ENCODE results near the gene INTS1. TPM values are rescaled to one million over a fixed set of nuclear protein-coding genes. Genes with fewer than 3 reads are reported as not detected.

The INTS1 gene
- polyA plus RNA-seq, 3 donors: 5.5 to 64.3 (median 7.3) TPM

GRCh38 chr7:1525409-1525808, 21.2 kb upstream of the INTS1 start:
- Histone ChIP-seq H3K4me3 (replicated peaks in 1 of 3; ENCODE audit: low read depth in 2 of 3, low read length in 3 of 3) (no peak overlapping the region), H3K4me2 (replicated peaks; ENCODE audit: extremely low read depth, low read length, poor library complexity, severe bottlenecking) (no peak overlapping the region), H3K9ac (ENCODE audit: insufficient read depth, low read length, poor library complexity, severe bottlenecking) (no peak overlapping the region), H4K20me1 (ENCODE audit: insufficient read depth, low read length) (no peaks in the 10 kb centered on the region), H2AFZ (ENCODE audit: insufficient read depth, low read depth, low read length, poor library complexity, severe bottlenecking) (no peak overlapping the region), H3K4me1 (ENCODE audit: control insufficient read depth in 1 of 2, insufficient read depth in 2 of 2, low read length in 2 of 2) (peaks cover 9 to 23% of the 10 kb centered on the region in 2 donors), H3K36me3 (replicated peaks in 1 of 2; ENCODE audit: control insufficient read depth in 1 of 2, insufficient read depth in 2 of 2, low read length in 2 of 2) (no peaks in the 10 kb centered on the region), H3K79me2 (ENCODE audit: insufficient read depth, low read length) (peaks cover 5% of the 10 kb centered on the region), H3K27me3 (ENCODE audit: control insufficient read depth in 2 of 2, insufficient read depth in 2 of 2, low read length in 2 of 2) (no peaks in the 10 kb centered on the region), H3K27ac (ENCODE audit: low read depth in 1 of 2, low read length in 2 of 2) (no peak overlapping the region), H3K9me3 (replicated peaks in 1 of 2; ENCODE audit: control insufficient read depth in 1 of 2, insufficient read depth in 1 of 2, low read length in 2 of 2) (no peaks in the 10 kb centered on the region)
- 95% methylated on average over 6 of the region's 6 CpGs for WGBS (ENCODE audit: insufficient coverage)
- no peak overlapping the region for H3K27ac Mint-ChIP-seq
- H3K9me3 Mint-ChIP-seq: peaks cover 0 to 2% (median 0%) of the 10 kb centered on the region in 7 donors
- intact Hi-C loops (cut with micrococcal nuclease): no loop called here
- no peak for TF ChIP-seq CTCF (IDR thresholded peaks at IDR 0.05)
- no peak overlapping the region for H3K4me3 Mint-ChIP-seq
- H3K36me3 Mint-ChIP-seq: no peaks in the 10 kb centered on the region
- peaks cover 19% of the 10 kb centered on the region for H3K4me1 Mint-ChIP-seq
- peaks cover 0 to 3% (median 0%) of the 10 kb centered on the region in 3 donors for H3K27me3 Mint-ChIP-seq (ENCODE audit: low read depth in 3 of 3)
- no peak for DNase-seq

DNA sequence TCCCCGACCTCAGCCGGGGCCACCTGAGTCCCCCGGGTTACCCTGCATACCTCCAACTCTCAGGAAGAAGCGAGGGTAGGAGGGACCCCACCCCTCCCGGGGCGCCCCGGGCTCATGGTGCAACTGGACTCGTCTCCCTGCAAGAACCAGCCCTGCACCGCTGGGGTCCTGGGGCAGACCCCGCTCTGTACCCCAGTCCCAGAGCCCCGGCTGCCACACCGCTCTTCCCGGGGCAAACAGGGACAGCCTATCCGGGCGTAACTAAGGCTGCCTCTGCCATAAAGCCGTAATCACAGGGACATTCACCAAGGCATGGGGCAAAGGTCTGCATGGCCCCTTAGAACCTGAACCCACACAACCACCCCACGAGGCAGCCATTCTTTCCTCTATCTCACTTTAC, 19.7 kb upstream of the INTS1 start:
- peaks cover 16% of the 10 kb centered on the region for H3K4me1 Mint-ChIP-seq
- Histone ChIP-seq H2AFZ (ENCODE audit: insufficient read depth, low read depth, low read length, poor library complexity, severe bottlenecking) (no peak overlapping the region), H3K27me3 (ENCODE audit: control insufficient read depth in 2 of 2, insufficient read depth in 2 of 2, low read length in 2 of 2) (no peaks in the 10 kb centered on the region), H3K36me3 (replicated peaks in 1 of 2; ENCODE audit: control insufficient read depth in 1 of 2, insufficient read depth in 2 of 2, low read length in 2 of 2) (no peaks in the 10 kb centered on the region), H3K79me2 (ENCODE audit: insufficient read depth, low read length) (no peaks in the 10 kb centered on the region), H3K4me3 (replicated peaks in 1 of 3; ENCODE audit: low read depth in 2 of 3, low read length in 3 of 3) (no peak overlapping the region), H3K4me2 (replicated peaks; ENCODE audit: extremely low read depth, low read length, poor library complexity, severe bottlenecking) (no peak overlapping the region), H3K27ac (ENCODE audit: low read depth in 1 of 2, low read length in 2 of 2) (no peak overlapping the region), H4K20me1 (ENCODE audit: insufficient read depth, low read length) (no peaks in the 10 kb centered on the region), H3K9me3 (replicated peaks in 1 of 2; ENCODE audit: control insufficient read depth in 1 of 2, insufficient read depth in 1 of 2, low read length in 2 of 2) (no peaks in the 10 kb centered on the region), H3K9ac (ENCODE audit: insufficient read depth, low read length, poor library complexity, severe bottlenecking) (no peak overlapping the region), H3K4me1 (ENCODE audit: control insufficient read depth in 1 of 2, insufficient read depth in 2 of 2, low read length in 2 of 2) (peaks cover 6 to 17% of the 10 kb centered on the region in 2 donors)
- H3K36me3 Mint-ChIP-seq: no peaks in the 10 kb centered on the region
- no peak overlapping the region for H3K27ac Mint-ChIP-seq
- TF ChIP-seq CTCF (IDR thresholded peaks at IDR 0.05): no peak
- DNase-seq: no peak
- peaks cover 0 to 15% (median 6%) of the 10 kb centered on the region in 7 donors for H3K9me3 Mint-ChIP-seq
- H3K4me3 Mint-ChIP-seq: no peak overlapping the region
- intact Hi-C loops (cut with micrococcal nuclease): no loop called here
- peaks cover 0 to 3% (median 0%) of the 10 kb centered on the region in 3 donors for H3K27me3 Mint-ChIP-seq (ENCODE audit: low read depth in 3 of 3)
- 92% methylated on average over 16 of the region's 17 CpGs for WGBS (ENCODE audit: insufficient coverage)
